Activated T-helper 17 cell treated with anti-CD3 and anti-CD28 coated beads, Interleukin-2, amount 50 U/mL, for 72 hours (primary cell): ENCODE data around the gene SLIT3. TPM values are rescaled to one million over a fixed set of nuclear protein-coding genes. Genes with fewer than 3 reads are reported as not detected.
"Not testable (repeated sequence)": the region's sequence is repeated elsewhere in the genome, so short reads cannot be mapped to it uniquely, and the experiment has no call there.

Experiments used
- ATAC-seq: fragments of 150-1000 bp; cut with Tn5 transposase; replicated peaks from 2 replicates; pipeline ENCODE4 v1.10.0; 2021; ENCODE audit warnings: mild to moderate bottlenecking, moderate library complexity
- H3K27ac Mint-ChIP-seq: one replicate; pipeline ENCODE4 v1.8.0; 2022; ENCODE audit warnings: mixed read lengths
- H3K27me3 Mint-ChIP-seq: one replicate; pipeline ENCODE4 v1.8.0; 2022; ENCODE audit warnings: mixed read lengths
- H3K36me3 Mint-ChIP-seq: one replicate; pipeline ENCODE4 v1.8.0; 2022; ENCODE audit warnings: low read depth, mild to moderate bottlenecking, mixed read lengths
- H3K4me1 Mint-ChIP-seq: one replicate; pipeline ENCODE4 v1.8.0; 2022; ENCODE audit warnings: mixed read lengths
- H3K4me3 Mint-ChIP-seq: one replicate; pipeline ENCODE4 v1.8.0; 2022; ENCODE audit warnings: mild to moderate bottlenecking, mixed read lengths
- H3K9me3 Mint-ChIP-seq: one replicate; pipeline ENCODE4 v1.8.0; 2022; ENCODE audit warnings: mixed read lengths
- total RNA-seq, 2 donors: library from RNA; stranded (reverse); gene quantifications; one replicate each; pipeline ENCODE4 v1.2.3, GENCODE V29; 2022

SLIT3 gene
- total RNA-seq, 2 donors from 2014 or later = 0.26 TPM; not detected in 1

DNA sequence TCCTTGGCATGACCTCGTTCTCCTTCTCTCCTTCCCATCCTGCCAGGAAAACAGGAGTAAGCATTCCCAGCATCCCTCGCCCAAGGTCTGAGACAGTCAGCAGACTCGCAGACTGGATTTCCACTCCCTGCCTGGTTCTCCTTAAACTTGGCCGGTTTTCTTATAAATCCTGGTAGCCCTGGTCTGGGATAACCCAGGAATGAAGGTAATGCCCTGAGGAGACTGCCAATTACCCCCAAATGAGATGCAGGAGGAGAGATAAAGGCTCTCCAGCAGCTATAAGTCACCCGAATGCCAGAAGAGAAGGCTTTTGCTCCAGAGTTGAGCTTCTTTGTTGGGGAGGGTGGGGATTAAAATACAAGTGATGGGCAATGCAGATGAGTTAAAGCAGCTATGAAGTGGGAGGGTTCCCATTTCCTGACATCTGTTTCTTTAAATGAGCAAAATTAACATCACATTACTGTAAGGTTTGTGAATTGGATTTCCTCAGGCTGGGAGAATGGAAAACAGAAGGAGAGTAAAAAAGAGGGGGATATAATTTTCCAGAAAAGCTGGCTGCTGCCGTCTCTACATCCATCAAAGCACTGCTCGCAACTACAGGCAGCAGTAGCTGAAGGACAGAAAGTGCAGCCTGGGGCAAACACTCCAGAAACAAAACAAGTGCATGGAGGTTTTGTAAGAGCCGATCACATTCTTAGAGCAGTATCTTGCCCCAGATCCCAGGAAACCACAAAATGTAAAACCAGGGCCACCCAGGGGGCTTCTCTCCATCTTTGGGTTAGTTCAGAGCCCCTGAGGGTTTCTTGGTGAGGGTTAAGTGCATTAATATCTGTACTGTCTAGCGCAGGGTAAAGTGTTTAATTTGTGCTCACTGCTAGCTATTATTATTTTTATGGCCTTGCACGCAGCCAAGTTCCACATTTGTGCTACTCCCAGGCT, 544.2 kb downstream of the SLIT3 start:
- H3K27me3 Mint-ChIP-seq = peaks cover 11% of the 10 kb centered on the region
- no peak for ATAC-seq
- H3K27ac Mint-ChIP-seq = no peak overlapping the region
- H3K36me3 Mint-ChIP-seq = no peaks in the 10 kb centered on the region
- H3K4me3 Mint-ChIP-seq = no peak overlapping the region
- no peaks in the 10 kb centered on the region for H3K9me3 Mint-ChIP-seq
- H3K4me1 Mint-ChIP-seq = no peaks in the 10 kb centered on the region

DNA sequence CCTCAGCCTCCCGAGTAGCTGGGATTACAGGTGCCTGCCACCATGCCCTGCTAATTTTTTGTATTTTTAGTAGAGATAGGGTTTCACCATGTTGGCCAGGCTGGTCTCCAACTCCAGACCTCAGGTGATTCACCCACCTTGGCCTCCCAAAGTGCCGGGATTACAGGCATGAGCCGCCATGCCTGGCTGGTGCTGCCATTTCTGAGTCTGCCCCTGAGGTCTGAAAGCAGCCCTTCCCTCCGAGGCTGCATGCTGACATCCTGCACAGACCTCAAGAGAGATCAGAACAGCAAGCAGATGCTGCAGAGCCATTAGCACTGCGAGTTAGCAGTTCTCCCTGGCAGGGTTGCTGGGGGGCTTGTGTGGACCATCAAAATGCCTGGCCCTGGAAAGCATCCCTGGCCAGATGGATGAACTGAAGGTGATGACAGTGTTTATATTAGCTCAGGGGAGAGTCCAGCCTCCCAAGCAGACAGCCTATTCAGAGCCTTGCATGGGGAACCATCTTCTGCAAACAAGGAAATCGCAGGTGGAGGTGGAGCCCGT, 545.3 kb downstream of the SLIT3 start:
- no peak for ATAC-seq
- Mint-ChIP-seq H3K27ac (no peak overlapping the region), H3K27me3 (peaks cover 11% of the 10 kb centered on the region), H3K4me1 (no peaks in the 10 kb centered on the region), H3K36me3 (no peaks in the 10 kb centered on the region), H3K9me3 (no peaks in the 10 kb centered on the region), H3K4me3 (no peak overlapping the region)

DNA sequence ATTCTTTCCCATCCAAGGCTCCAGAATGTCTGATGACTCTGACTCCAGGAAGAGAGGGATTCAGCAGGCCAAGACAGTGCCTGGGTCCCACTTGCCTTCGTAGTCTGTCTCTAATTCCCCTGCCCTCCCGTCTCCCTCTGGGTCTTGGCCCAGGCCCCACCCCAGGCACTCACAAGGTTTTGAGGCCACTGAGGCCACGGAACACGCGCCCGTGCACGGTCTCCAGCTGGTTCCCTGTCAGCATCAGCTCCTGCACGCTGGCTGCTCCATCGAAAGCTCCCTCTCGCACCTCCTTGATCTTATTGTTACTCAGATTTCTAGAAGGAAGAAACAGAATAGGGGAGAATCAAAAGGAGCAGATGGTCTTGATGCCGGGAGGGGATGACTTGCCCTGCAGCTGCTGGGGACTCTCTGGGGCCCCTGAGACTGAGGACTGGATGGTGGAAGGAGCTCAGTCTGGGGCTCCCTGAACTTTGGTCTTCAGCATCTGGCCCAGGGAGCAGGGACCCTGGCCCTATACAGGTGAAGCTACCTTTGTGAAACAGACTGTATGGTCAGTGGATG, 547.2 kb downstream of the SLIT3 start:
- Mint-ChIP-seq H3K4me3 (no peak overlapping the region), H3K27ac (no peak overlapping the region), H3K27me3 (peaks cover 10% of the 10 kb centered on the region), H3K9me3 (no peaks in the 10 kb centered on the region), H3K36me3 (no peaks in the 10 kb centered on the region), H3K4me1 (no peaks in the 10 kb centered on the region)
- ATAC-seq = no peak

DNA sequence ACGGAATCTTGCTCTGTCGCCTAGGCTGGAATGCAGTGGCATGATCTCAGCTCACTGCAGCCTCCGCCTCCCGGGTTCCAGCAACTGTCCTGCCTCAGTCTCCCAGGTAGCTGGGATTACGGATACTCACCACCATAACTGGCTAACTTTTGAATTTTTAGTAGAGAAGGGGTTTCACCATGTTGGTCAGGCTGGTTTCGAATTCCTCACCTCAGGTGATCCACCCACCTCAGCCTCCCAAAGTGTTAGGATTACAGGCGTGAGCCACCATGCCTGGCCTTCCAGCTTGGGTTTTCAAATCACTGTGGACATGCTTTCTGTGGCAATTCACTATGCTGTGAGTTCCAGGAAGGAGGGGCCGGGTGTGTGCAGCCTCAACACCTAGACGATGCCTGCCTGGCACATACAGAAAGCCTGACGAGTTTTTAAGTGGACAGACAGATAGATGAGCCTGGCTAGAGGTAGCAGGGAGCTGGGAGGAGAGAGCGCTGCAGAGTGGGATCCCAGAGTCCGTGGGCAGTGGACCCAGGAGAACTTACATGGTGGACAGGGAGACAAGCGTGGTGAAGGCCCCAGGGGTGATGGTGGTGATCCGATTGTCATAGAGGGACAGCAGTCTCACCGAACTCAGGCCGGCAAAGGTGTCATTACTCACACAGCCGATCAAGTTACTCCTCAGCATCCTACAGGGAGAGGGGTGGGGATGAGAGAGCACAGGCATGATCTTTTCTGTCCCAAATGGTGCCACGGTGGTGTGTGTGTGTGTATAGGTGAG, 548.3 kb downstream of the SLIT3 start:
- Mint-ChIP-seq H3K27me3 (peaks cover 7% of the 10 kb centered on the region), H3K4me1 (no peaks in the 10 kb centered on the region), H3K9me3 (no peaks in the 10 kb centered on the region), H3K4me3 (no peak overlapping the region), H3K36me3 (no peaks in the 10 kb centered on the region), H3K27ac (no peak overlapping the region)
- ATAC-seq = no peak

DNA sequence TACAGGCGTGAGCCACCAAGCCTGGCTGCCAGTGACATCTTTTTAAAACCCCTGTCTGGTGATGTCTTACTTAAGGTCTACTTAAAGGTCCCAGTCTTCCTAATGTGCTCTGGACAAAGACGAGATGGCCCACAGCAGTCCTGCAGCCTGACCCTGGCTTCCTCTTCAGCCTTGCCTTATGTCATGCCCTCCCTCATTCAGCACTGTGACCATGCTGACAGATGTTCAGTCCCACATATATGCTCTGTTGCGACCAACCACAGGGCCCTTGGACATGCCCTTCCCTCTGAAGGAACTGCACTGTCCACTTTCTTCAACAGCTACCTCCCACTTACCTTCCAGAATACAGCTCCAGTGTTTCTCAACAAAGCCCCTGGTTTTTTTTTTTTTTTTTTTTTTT, 548.9 kb downstream of the SLIT3 start:
- ATAC-seq = no peak
- Mint-ChIP-seq H3K9me3 (no peaks in the 10 kb centered on the region), H3K27ac (no peak overlapping the region), H3K4me1 (no peaks in the 10 kb centered on the region), H3K36me3 (no peaks in the 10 kb centered on the region), H3K4me3 (no peak overlapping the region), H3K27me3 (peaks cover 7% of the 10 kb centered on the region)

DNA sequence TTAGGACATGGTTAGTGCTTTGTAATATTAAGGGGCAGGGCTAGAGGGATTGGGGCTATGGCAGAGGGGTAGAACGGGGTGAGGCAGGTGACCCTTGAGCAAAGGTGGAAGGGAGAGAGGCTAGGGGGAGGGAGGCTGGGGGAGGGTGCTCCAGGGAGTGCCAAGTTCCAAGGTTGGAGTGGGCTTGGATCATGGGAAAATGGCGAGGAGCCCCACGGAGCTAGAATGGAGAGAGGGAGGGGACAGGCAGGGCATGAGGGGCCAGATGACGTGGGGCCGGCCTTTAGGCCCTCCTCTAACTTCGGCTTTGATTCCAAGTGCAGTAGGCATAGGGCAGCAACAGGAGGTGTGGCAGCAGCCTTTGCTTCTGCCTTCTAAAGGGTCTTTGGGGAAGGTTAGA, 550.0 kb downstream of the SLIT3 start:
- Mint-ChIP-seq H3K36me3 (no peaks in the 10 kb centered on the region), H3K4me1 (peaks cover 1% of the 10 kb centered on the region), H3K9me3 (peaks cover 1% of the 10 kb centered on the region), H3K27ac (no peak overlapping the region), H3K27me3 (peaks cover 7% of the 10 kb centered on the region), H3K4me3 (no peak overlapping the region)
- no peak for ATAC-seq

DNA sequence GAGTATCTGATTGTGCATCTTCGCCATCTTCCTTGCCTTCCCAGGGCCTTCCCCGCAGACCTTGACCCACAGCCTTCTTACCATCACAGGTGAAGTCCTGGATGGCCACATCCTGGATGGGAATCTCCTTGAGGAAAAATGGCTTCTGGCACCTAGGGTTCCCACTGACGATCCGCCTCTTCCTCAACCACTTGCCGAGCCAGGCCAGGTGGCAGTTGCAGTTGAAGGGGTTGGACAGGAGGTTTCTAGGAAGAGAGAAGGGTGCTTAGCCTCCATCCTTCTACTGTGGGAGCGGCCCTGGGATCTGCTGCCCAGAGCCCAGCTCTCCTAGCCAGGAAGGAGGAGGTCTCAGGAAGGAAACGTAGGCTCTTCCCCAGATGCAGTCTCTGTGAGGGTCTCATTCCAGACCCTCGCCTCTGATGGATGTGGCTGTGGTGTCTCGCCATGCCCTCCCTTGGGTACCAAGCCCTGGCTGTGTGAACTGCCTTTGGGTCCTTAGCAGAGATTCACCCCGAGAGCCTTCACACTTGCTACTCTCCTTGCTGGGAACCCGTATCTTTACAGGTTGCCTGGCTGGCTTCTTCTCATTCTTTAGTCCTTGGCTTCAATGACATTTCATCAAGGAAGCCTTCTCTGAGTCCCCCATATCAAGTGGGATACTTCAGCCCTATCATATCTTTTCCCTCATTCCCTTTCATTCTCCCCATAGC, 551.4 kb downstream of the SLIT3 start:
- no peak overlapping the region for H3K4me3 Mint-ChIP-seq
- no peak overlapping the region for H3K27ac Mint-ChIP-seq
- peaks cover 7% of the 10 kb centered on the region for H3K27me3 Mint-ChIP-seq
- H3K9me3 Mint-ChIP-seq = peaks cover 5% of the 10 kb centered on the region
- H3K36me3 Mint-ChIP-seq = no peaks in the 10 kb centered on the region
- peaks cover 4% of the 10 kb centered on the region for H3K4me1 Mint-ChIP-seq
- ATAC-seq = no peak

DNA sequence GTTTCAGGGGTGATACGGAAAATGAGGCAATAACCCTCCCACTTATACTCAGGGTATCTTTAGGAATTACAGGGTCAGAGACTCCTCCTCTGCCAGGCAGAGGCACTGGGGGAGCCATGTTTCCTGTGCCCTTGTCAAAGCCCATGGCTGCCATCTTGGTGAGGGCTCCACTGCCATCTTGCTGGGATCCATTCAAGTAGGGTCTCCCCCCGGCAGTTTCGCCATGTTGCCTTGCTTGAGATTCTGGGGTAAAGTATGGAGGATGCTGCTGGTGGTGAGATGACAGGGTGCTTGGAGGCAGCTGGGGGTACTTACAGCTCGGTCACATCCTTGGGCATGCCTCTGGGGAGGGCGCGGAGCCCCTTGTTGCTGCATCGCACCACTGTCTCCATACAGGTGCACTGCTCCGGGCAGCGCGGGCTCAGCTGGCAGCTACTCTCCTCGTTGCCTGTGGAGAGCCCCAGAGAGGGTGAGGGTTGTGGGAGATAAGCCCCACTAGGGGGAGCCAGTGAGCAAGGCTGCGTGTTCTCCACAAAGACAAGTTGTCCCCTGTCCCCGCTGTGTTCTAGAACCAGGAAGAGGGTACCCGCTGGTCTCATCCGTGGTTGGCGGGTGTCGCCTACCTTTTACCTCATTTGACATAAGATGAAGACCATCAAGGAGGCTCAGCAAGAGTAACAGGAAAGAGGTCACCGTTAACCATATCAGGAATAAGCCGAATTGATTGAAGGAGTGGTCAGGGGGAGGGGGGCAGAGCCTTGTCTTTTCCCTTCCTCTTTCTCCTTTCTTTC, 552.8 kb downstream of the SLIT3 start:
- Mint-ChIP-seq H3K4me1 (peaks cover 4% of the 10 kb centered on the region), H3K27ac (no peak overlapping the region), H3K4me3 (no peak overlapping the region), H3K27me3 (peaks cover 4% of the 10 kb centered on the region), H3K9me3 (peaks cover 5% of the 10 kb centered on the region), H3K36me3 (no peaks in the 10 kb centered on the region)
- peak; percentile 59 for ATAC-seq

DNA sequence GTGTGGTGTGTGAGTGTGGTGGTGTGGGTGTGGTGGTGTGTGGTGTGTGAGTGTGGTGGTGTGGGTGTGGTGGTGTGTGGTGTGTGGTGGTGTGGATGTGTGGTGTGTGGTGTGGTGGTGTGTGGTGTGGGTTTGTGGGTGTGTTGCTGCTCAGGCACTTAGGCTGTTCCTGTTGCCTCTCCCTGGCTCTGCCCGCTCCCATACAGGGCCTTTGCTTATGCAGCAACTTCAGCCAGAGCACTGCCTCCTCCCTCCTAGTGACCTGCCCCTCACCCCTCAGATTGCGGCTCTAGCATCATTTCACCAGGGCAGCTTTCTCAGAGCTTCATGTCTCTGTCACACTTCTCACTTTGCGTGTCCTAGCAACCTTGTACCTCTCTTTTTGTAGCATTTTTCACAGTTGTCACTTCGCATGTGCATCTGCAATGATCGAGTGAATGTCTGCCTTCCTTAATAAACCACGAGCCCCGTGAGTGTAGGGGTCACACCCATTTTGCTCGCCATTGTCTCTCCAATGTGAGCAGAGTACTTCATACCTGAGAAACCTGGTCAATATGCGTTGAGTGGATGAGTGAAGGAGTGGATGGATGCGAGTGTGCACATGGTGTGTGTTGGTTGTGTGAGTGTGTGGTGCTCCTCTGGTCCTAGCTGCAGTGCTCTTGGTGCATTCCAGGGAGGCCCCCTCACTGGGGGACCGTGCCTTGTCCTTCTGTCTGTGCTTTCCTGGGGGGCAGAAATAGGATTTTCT, 553.9 kb downstream of the SLIT3 start:
- peaks cover 5% of the 10 kb centered on the region for H3K9me3 Mint-ChIP-seq
- peaks cover 4% of the 10 kb centered on the region for H3K4me1 Mint-ChIP-seq
- H3K27ac Mint-ChIP-seq = no peak overlapping the region
- no peak for ATAC-seq
- H3K4me3 Mint-ChIP-seq = no peak overlapping the region
- H3K27me3 Mint-ChIP-seq = peaks cover 4% of the 10 kb centered on the region
- no peaks in the 10 kb centered on the region for H3K36me3 Mint-ChIP-seq

DNA sequence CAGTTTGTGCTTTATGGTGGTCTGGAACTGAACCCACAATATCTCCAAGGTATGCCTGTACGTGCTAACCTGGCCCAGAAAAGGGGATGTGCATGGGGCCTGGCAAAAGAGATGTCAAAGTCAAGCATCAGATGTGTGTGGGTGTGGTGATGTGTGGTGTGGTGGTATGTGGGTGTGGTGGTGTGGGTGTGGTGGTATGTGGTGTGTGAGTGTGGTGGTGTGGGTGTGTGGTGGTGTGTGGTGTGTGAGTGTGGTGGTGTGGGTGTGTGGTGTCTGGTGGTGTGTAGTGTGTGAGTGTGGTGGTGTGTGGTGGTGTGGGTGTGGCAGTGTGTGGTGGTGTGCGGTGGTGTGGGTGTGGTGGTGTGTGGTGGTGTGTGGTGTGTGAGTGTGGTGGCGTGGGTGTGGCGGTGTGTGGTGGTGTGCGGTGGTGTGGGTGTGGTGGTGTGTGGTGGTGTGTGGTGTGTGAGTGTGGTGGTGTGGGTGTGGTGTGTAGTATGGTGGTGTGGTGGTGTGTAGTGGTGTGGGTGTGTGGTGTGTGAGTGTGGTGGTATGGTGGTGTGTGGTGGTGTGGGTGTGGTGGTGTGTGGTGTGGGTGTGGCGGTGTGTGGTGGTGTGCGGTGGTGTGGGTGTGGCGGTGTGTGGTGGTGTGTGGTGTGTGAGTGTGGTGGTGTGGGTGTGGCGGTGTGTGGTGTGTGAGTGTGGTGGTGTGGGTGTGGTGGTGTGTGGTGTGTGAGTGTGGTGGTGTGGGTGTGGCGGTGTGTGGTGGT, 554.6 kb downstream of the SLIT3 start:
- H3K27me3 Mint-ChIP-seq, H3K4me1 Mint-ChIP-seq, ATAC-seq, H3K4me3 Mint-ChIP-seq, H3K36me3 Mint-ChIP-seq, H3K9me3 Mint-ChIP-seq: not testable (repeated sequence)
- H3K27ac Mint-ChIP-seq = peak overlapping the region; percentile 33

DNA sequence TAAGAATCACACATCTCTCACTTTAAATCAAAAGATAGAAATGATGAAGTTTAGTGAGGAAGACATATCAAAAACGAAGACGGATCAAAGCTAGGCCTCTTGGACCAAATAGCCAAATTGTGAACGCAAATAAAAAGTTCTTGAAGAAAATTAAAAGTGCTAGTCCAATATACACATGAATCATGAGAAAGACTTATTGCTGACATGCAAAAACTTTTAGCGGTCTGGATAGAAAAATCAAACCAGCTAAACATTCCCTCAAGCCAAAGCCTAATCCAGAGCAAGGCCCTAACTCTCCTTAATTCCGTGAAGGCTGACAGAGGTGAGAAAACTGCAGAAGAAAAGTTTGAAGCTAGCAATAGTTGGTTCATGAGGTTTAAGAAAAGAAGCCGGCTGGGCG, 557.3 kb downstream of the SLIT3 start:
- Mint-ChIP-seq H3K36me3 (no peaks in the 10 kb centered on the region), H3K27me3 (peaks cover 6% of the 10 kb centered on the region), H3K4me1 (peaks cover 4% of the 10 kb centered on the region), H3K4me3 (no peak overlapping the region), H3K9me3 (peaks cover 5% of the 10 kb centered on the region), H3K27ac (no peak overlapping the region)
- no peak for ATAC-seq

DNA sequence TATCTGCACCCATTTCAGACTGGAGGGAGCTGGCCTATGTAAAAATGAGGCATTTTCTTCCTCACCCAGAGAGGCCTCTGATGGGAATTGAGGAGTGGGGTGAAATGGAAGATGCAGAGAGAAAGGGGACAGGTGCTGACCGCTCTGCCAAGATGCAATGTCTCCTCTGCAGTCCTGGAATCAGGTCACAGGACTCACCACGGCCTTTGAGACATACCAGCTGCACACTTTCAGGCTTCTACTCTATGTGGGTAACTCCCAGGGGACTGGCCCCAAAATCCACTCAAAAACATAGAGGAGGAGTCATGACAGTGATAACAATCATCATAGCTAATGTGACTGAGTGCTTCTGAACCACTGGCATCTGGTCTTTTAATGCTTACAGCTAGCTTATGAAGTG, 558.6 kb downstream of the SLIT3 start:
- H3K27me3 Mint-ChIP-seq = not testable (repeated sequence)

More for the DNA sequence above, 558.6 kb downstream of the SLIT3 start:
- not testable (repeated sequence) for H3K4me3 Mint-ChIP-seq, ATAC-seq, H3K36me3 Mint-ChIP-seq, H3K27ac Mint-ChIP-seq, H3K4me1 Mint-ChIP-seq, H3K9me3 Mint-ChIP-seq
